Hindlimb muscle (tissue), 1 donor: ENCODE measurements around the gene ZBTB46. TPM values are rescaled to one million over a fixed set of nuclear protein-coding genes. Genes with fewer than 3 reads are reported as not detected.

Source experiments
- polyA plus RNA-seq: library from polyadenylated mRNA; unstranded; fragments of 120-200 nt; gene quantifications from one replicate; pipeline ENCODE4 v1.2.1, GENCODE V29; 2013; ENCODE audit not compliant: insufficient read length

Gene ZBTB46
- polyA plus RNA-seq, 1 donor = 24.7 TPM

Other genes with a start within 250 kb of the ZBTB46 start
- gene GMEB2, start 204.2 kb downstream of the ZBTB46 start, polyA plus RNA-seq = 8.0 TPM
- gene STMN3, start 177.8 kb downstream of the ZBTB46 start, polyA plus RNA-seq = 13.5 TPM
- 12.2 TPM for gene RTEL1, start 173.0 kb downstream of the ZBTB46 start, polyA plus RNA-seq
- 1.6 TPM for gene TNFRSF6B, start 134.6 kb downstream of the ZBTB46 start, polyA plus RNA-seq
- gene ARFRP1, start 123.3 kb downstream of the ZBTB46 start, polyA plus RNA-seq = 31.7 TPM
- 17.1 TPM for gene ZGPAT, start 123.2 kb downstream of the ZBTB46 start, polyA plus RNA-seq
- gene LIME1, start 94.6 kb downstream of the ZBTB46 start, polyA plus RNA-seq = 6.2 TPM
- 189 TPM for gene SLC2A4RG, start 91.5 kb downstream of the ZBTB46 start, polyA plus RNA-seq
- not detected for gene ABHD16B, start 30.2 kb upstream of the ZBTB46 start, polyA plus RNA-seq
- gene TPD52L2, start 34.0 kb upstream of the ZBTB46 start, polyA plus RNA-seq = 87.2 TPM
- 33.3 TPM for gene DNAJC5, start 63.9 kb upstream of the ZBTB46 start, polyA plus RNA-seq
- 54.9 TPM for gene UCKL1, start 125.2 kb upstream of the ZBTB46 start, polyA plus RNA-seq
- 29.8 TPM for gene ZNF512B, start 138.7 kb upstream of the ZBTB46 start, polyA plus RNA-seq
- gene SAMD10, start 148.4 kb upstream of the ZBTB46 start, polyA plus RNA-seq = 4.4 TPM
- gene PRPF6, start 149.9 kb upstream of the ZBTB46 start, polyA plus RNA-seq = 63.6 TPM
- 1.0 TPM for gene C20orf204, start 204.9 kb upstream of the ZBTB46 start, polyA plus RNA-seq
- gene SOX18, start 218.4 kb upstream of the ZBTB46 start, polyA plus RNA-seq = 19.6 TPM
- gene TCEA2, start 231.9 kb upstream of the ZBTB46 start, polyA plus RNA-seq = 49.9 TPM
- 6.9 TPM for gene RGS19, start 248.3 kb upstream of the ZBTB46 start, polyA plus RNA-seq
- 1.1 TPM for gene OPRL1, start 248.8 kb upstream of the ZBTB46 start, polyA plus RNA-seq